Measurements from ENCODE around the gene UGT2A3.
"Not testable (repeated sequence)": the region's sequence is repeated elsewhere in the genome, so short reads cannot be mapped to it uniquely, and the experiment has no call there.

The UGT2A3 gene

DNA sequence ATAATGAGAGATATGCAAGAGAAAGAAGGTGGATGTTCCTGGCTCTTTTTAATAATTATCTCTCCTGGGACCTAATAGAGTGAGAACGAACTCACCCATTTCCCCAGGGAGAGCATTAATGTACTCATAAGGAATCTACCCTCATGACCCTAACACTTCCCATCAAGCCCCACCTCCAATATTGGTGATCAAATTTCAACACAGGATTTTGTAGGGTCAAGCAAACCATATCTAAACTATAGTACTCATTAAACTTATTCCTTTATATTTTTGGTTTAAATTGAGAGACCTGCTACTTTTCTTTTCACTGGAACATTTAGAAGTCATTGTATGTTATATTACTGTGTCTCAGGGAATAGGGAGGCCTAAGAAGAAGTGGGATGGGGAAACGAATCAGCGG is 2.6 kb downstream of the UGT2A3 start:
- TF ChIP-seq, protein P1, sequence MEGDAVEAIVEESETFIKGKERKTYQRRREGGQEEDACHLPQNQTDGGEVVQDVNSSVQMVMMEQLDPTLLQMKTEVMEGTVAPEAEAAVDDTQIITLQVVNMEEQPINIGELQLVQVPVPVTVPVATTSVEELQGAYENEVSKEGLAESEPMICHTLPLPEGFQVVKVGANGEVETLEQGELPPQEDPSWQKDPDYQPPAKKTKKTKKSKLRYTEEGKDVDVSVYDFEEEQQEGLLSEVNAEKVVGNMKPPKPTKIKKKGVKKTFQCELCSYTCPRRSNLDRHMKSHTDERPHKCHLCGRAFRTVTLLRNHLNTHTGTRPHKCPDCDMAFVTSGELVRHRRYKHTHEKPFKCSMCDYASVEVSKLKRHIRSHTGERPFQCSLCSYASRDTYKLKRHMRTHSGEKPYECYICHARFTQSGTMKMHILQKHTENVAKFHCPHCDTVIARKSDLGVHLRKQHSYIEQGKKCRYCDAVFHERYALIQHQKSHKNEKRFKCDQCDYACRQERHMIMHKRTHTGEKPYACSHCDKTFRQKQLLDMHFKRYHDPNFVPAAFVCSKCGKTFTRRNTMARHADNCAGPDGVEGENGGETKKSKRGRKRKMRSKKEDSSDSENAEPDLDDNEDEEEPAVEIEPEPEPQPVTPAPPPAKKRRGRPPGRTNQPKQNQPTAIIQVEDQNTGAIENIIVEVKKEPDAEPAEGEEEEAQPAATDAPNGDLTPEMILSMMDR (conservative IDR thresholded peaks at IDR 0.05; ENCODE audit: low read depth, low read length): no peak
- no peak for DNase-seq (ENCODE audit: low read depth)
- no peak overlapping the region for H3K4me3 ChIP-seq (ENCODE audit: low read length)

DNA sequence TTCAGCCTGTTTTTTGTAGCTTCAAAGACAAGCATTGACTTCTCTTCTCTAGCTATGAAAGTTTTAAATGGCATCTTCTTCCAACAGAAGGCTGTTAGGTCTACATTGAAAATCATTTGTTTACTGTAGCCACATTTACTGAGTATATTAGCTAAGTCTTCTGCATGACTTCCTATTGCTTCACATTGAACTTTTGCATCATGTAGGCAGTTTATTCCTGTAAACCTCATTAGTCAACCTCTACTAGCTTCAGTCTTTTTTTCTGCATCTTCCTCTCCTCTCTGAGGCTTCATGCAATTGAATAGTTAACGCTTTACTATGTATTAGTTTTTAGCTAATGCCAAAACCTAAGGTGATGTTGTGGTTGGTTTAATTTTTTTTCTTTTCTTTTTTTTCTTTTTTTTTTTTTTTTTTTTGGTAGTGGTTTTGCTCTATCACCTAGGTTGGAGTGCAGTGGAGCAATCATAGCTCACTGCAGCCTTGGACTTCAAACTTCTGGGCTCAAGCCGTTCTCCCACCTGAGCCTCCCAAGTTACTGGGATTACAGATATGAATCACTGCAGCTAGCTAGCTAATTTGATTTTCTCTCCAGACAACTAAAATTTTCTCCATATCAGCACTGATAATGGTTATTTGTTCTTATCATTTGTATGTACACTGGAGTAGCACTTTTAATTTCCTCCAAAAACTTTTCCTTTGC is 3.4 kb downstream of the UGT2A3 start:
- TF ChIP-seq, protein P1 (conservative IDR thresholded peaks at IDR 0.05; ENCODE audit: low read depth, low read length): no peak
- no peak for DNase-seq (ENCODE audit: low read depth)
- H3K4me3 ChIP-seq (ENCODE audit: low read length): no peak overlapping the region

DNA sequence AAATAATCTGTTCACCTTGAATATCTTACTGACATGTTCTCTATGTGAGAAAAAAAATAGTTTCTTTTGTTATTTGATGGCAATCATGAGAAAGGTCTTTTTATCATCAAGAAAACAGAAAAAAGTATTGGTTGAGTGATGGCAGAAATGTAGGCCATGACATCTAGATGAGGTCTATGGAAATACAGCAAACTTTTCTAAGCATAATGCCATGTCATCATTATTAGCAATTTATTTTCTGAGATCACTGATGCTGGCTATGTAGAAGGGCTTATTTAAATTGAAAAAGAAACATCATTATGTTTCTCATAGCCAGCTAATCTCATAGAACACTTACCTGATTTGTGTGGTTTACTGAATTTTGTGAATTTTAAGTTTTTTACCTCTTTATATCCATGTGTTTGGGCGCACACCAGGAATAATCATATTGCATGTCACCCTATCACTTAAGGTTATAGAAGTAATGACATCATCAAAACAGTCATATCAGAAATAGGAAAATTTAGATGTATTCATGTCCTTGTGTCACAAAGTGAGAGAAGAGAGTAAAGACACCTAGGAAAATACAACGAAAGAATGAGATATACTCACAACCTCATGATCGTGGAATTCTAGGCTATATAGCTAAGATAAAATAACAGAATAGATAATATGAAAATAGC is 22.4 kb downstream of the UGT2A3 start:
- DNase-seq (ENCODE audit: low read depth): no peak
- no peak overlapping the region for H3K4me3 ChIP-seq (ENCODE audit: low read length)
- TF ChIP-seq, protein P1 (conservative IDR thresholded peaks at IDR 0.05; ENCODE audit: low read depth, low read length): no peak

DNA sequence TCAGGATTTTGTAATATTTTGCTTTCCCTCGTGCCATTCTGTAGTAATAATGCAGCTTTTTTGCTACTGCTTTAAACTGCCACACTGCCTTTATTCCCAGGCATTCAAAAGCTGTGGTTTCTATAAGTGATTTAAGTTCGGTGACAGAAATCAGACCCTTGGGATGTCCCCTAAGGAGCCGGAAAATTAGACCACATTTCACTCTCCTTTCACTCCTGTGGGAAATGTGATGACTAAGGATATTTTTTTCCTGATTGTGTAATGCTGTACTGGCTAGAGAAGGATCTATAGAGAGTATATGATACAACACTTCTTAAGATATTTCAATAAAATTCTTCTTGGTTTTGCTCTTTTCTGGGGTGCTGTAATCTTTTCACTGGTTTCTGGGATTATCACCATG is 24.4 kb downstream of the UGT2A3 start:
- TF ChIP-seq, protein P1 (conservative IDR thresholded peaks at IDR 0.05; ENCODE audit: low read depth, low read length): no peak
- DNase-seq (ENCODE audit: low read depth): peak; percentile 20
- H3K4me3 ChIP-seq (ENCODE audit: low read length): no peak overlapping the region

GRCh38 chr4:68922202-68922601 is 29.4 kb downstream of the UGT2A3 start:
- not testable (repeated sequence) for DNase-seq (ENCODE audit: low read depth); H3K4me3 ChIP-seq (ENCODE audit: low read length)

GRCh38 chr4:68921051-68921450 is 30.6 kb downstream of the UGT2A3 start:
- no peak overlapping the region for H3K4me3 ChIP-seq (ENCODE audit: low read length)
- TF ChIP-seq, protein P1 (conservative IDR thresholded peaks at IDR 0.05; ENCODE audit: low read depth, low read length): no peak
- no peak for DNase-seq (ENCODE audit: low read depth)

GRCh38 chr4:68917016-68917415 is 34.6 kb downstream of the UGT2A3 start:
- DNase-seq (ENCODE audit: low read depth): no peak
- TF ChIP-seq, protein P1 (conservative IDR thresholded peaks at IDR 0.05; ENCODE audit: low read depth, low read length): no peak
- no peak overlapping the region for H3K4me3 ChIP-seq (ENCODE audit: low read length)

All from retinal pigment epithelial cell (primary cell).